ENCODE measurements around the gene ADAD2. TPM values are rescaled to one million over a fixed set of nuclear protein-coding genes. Genes with fewer than 3 reads are reported as not detected.
A peak's percentile ranks its signal among the peaks of the same experiment; 100 is the strongest.
"Not testable (repeated sequence)": the region's sequence is repeated elsewhere in the genome, so short reads cannot be mapped to it uniquely, and the experiment has no call there.

ADAD2 gene
- total RNA-seq, 1 experiment from 2014 or later = not detected

DNA sequence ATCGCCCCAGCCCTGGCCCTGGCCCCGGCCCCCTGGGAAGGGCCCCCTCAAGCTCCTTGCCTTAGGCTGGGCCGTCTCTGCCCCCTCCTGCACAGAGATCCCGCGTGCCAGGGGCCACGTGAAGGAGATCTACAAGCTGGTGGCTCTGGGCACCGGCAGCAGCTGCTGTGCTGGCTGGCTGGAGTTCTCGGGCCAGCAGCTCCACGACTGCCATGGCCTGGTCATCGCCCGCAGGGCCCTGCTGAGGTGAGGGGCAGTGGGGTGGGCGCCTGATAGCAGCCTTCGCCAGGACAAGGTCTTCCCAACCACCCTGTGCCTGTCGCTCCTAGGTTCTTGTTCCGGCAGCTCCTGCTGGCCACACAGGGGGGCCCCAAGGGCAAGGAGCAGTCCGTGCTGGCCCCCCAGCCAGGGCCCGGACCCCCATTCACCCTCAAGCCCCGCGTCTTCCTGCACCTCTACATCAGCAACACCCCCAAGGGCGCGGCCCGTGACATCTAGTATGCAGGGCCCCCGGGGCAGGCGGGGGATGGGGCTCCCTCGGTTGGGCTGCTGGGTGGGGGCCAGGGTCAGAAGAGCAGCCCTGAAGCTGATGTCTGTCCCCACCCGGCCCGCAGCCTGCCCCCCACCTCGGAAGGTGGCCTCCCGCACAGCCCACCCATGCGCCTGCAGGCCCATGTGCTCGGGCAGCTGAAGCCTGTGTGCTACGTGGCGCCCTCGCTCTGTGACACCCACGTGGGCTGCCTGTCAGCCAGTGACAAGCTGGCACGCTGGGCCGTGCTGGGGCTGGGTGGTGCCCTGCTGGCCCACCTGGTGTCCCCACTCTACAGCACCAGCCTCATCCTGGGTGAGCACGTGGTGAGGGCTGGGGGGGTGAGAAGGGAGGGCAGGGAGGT is 4.5 kb downstream of the ADAD2 start:
- Histone ChIP-seq H3K4me1 (replicated peaks) (peaks cover 10% of the 10 kb centered on the region), H3K4me3 (no peak overlapping the region), H3K36me3 (no peaks in the 10 kb centered on the region), H3K9me3 (replicated peaks) (no peaks in the 10 kb centered on the region), H3K27ac (no peak overlapping the region), H3K27me3 (replicated peaks) (no peaks in the 10 kb centered on the region)
- no peak for DNase-seq (ENCODE audit: low read depth in 1 of 2, low spot score in 2 of 2)

DNA sequence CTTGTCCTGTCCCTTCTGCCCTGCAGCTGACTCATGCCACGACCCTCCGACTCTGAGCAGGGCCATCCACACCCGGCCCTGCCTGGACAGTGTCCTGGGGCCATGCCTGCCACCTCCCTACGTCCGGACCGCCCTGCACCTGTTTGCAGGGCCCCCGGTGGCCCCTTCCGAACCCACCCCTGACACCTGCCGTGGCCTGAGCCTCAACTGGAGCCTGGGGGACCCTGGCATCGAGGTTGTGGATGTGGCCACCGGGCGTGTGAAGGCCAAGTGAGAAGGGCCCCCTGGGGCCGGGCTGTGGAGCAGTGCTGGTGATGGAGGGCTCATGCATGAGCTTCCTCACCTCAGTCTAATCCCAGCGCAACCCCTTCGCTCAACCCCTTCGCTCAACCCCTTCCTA is 5.1 kb downstream of the ADAD2 start:
- H3K36me3 ChIP-seq = no peaks in the 10 kb centered on the region

DNA sequence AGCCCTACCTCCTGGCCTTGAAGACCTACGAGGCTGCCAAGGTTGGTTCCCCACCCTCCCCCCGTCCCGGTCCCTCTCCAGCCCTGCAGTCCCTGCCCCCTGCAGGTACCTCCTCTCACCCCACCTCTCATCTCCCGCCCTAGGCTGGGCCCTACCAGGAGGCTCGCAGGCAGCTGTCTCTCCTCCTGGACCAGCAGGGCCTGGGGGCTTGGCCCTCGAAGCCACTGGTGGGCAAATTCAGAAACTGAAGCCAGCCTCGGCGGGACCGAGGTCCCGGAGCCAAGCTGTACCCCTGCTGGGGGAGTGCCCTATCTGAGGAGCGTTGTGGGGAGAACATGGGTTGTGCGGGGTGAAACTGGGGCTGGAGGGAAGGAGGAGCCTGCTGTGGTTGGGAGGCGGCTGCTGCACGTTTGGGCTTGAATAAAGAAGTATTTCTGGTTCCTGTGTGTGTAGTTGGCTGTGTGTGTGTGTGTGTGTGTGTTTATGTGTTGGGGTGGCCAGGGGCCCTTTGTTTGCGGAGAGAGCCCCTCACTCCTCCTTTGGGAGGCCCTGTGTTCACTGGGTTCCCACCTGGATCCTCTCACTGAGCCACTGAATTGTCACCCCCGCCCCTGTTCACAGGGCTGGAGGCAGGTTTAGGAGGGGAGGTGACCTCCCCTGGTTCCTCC is 5.9 kb downstream of the ADAD2 start:
- no peaks in the 10 kb centered on the region for H3K9me3 ChIP-seq (replicated peaks)
- no peak for DNase-seq (ENCODE audit: low read depth in 1 of 2, low spot score in 2 of 2)
- H3K4me1 ChIP-seq (replicated peaks) = peaks cover 10% of the 10 kb centered on the region
- H3K27me3 ChIP-seq (replicated peaks) = no peaks in the 10 kb centered on the region
- H3K27ac ChIP-seq = no peak overlapping the region
- no peak overlapping the region for H3K4me3 ChIP-seq
- H3K36me3 ChIP-seq = no peaks in the 10 kb centered on the region

More for the DNA sequence above, 5.1 kb downstream of the ADAD2 start:
- no peaks in the 10 kb centered on the region for H3K9me3 ChIP-seq (replicated peaks)
- peaks cover 10% of the 10 kb centered on the region for H3K4me1 ChIP-seq (replicated peaks)
- DNase-seq (ENCODE audit: low read depth in 1 of 2, low spot score in 2 of 2) = no peak
- H3K27me3 ChIP-seq (replicated peaks) = no peaks in the 10 kb centered on the region
- no peak overlapping the region for H3K4me3 ChIP-seq
- H3K27ac ChIP-seq = no peak overlapping the region

DNA sequence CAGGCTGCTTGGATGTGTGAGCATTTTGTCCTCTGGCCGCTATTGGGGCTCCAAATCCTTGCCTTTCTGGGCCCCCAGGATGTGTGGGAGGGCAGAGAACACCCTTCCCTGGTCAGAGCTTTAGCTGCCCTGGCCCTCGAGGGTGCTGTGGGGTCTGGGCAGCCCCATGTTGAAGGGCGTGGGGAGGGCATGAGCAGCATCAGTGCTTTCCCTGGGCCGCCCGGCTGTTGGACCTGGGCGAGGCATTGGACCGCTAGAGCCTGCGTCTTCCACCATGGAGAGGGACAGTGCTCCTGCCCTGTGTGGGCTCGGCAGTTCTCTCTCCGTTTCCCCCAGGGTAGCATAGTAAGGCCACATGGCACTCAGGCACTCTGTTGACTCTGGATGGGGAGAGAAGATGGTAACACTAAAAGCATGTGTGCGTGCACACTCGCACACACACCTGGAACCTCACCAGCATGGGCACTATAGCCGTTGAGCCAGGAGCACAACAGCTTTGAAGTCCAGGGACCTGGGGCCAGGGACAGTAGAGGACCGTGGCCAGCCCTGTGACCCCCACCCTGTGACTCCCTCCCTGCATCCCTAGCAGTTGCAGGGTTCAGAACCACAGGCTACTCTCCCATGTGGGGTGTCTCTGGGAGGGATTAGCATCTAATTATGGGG is 6.6 kb downstream of the ADAD2 start:
- Histone ChIP-seq H3K4me3 (no peak overlapping the region), H3K27me3 (replicated peaks) (no peaks in the 10 kb centered on the region), H3K36me3 (no peaks in the 10 kb centered on the region), H3K4me1 (replicated peaks) (peaks cover 10% of the 10 kb centered on the region), H3K9me3 (replicated peaks) (no peaks in the 10 kb centered on the region), H3K27ac (no peak overlapping the region)
- no peak for DNase-seq (ENCODE audit: low read depth in 1 of 2, low spot score in 2 of 2)

DNA sequence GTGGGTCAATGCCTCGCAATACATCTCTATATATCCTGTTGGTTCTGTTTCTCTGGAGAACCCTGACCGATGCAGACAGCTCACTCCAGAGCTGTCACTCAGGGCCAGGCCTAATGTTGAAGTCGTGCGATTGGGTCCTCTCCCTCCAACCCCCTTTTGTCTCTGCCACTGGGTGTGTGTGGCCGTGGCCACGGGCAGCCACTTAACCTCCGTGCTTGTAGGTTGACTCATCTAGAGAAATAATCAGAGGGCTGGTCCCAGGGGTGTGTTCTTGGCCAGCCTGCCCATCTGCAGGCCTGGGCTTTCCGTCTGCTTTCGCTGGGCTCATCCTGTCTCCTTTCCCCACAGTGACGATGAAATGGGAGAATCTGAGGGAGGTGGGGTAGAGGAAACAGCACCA is 7.4 kb downstream of the ADAD2 start:
- Histone ChIP-seq H3K4me3 (no peak overlapping the region), H3K27ac (no peak overlapping the region), H3K36me3 (no peaks in the 10 kb centered on the region), H3K9me3 (replicated peaks) (no peaks in the 10 kb centered on the region), H3K4me1 (replicated peaks) (peaks cover 10% of the 10 kb centered on the region), H3K27me3 (replicated peaks) (no peaks in the 10 kb centered on the region)
- DNase-seq (ENCODE audit: low read depth in 1 of 2, low spot score in 2 of 2) = peak; percentile 83 to 91

DNA sequence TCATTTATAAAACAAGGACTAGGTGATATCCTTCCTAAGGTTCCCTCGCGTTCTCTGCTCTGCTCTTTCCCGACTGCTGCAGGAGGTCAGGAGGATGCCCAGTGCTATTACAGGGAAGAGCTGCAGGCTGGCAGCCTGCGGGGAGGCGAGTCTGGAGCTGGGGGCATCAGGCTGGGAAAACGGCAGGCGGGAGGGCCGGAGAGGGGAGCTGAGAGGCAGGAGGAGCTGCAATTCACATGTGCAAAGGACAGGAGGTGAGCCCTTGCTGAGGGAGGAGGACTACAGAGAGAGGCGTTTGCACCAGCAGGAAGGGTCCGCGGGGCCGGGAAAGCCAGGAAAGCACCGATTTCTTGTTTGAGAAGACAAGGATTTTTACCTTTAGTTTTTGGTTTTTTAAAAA is 8.1 kb downstream of the ADAD2 start:
- Histone ChIP-seq H3K27ac (no peak overlapping the region), H3K9me3 (replicated peaks) (no peaks in the 10 kb centered on the region)
- no peak for DNase-seq (ENCODE audit: low read depth in 1 of 2, low spot score in 2 of 2)

DNA sequence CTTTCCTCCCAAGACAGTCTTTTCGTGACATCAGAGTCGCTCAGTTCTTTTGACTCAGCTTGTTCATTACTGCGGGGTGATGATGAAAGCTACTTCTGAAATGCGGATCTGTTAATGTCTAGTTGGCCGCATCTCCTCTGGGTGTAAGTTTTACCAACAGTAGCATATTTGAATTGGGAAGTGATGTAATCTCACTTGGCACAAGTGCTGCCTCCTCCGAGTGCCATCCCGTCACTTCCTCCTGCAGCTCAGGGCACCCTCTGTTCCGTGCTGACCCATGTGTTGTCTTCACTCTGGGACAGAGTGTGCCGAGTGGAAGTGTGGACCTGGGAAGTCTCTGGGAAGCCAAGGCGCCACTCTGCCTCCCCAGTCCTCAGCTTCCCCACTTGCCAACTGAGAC is 8.9 kb downstream of the ADAD2 start:
- Histone ChIP-seq H3K9me3 (replicated peaks) (no peaks in the 10 kb centered on the region), H3K4me3 (no peak overlapping the region), H3K27ac (no peak overlapping the region), H3K4me1 (replicated peaks) (peaks cover 10% of the 10 kb centered on the region), H3K36me3 (no peaks in the 10 kb centered on the region), H3K27me3 (replicated peaks) (no peaks in the 10 kb centered on the region)
- DNase-seq (ENCODE audit: low read depth in 1 of 2, low spot score in 2 of 2) = no peak

More for the DNA sequence above, 8.1 kb downstream of the ADAD2 start:
- Histone ChIP-seq H3K36me3 (no peaks in the 10 kb centered on the region), H3K27me3 (replicated peaks) (no peaks in the 10 kb centered on the region), H3K4me3 (no peak overlapping the region), H3K4me1 (replicated peaks) (peaks cover 10% of the 10 kb centered on the region)

DNA sequence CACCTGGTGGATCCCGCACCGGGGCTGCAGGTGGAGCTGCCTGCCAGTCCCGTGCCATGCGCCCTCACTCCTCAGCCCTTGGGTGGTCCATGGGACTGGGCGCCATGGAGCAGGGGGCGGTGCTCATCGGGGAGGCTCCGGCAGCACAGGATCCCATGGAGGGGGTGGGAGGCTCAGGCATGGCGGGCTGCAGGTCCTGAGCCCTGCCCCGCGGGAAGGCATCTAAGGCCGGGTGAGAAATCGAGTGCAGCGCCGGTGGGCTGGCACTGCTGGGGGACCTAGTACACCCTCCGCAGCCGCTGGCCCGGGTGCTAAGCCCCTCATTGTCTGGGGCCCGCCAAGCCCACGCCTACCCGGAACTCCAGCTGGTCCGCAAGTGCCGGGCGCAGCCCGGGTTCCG is 13.6 kb downstream of the ADAD2 start:
- H3K27ac ChIP-seq; DNase-seq (ENCODE audit: low read depth in 1 of 2, low spot score in 2 of 2); H3K9me3 ChIP-seq (replicated peaks); H3K36me3 ChIP-seq; H3K4me3 ChIP-seq; H3K4me1 ChIP-seq (replicated peaks); H3K27me3 ChIP-seq (replicated peaks): not testable (repeated sequence)

DNA sequence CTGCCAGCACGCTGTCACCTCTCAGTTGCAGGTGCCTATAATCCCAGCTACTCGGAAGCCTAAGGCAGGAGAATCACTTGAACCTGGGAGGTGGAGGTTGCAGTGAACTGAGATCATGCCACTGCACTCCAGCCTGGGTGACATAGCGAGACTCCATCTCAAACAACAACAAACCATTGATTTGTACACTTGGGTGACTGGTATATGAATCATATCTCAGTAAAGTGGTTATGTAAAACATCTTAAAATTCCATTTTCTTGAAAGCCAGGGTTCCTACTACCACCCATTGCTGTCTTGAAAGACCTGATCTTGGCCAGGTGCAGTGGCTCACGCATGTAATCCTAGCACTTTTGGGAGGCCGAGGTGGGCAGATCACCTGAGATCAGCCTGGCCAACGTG is 14.2 kb downstream of the ADAD2 start:
- H3K4me3 ChIP-seq; H3K9me3 ChIP-seq (replicated peaks); H3K27ac ChIP-seq; H3K4me1 ChIP-seq (replicated peaks); H3K36me3 ChIP-seq; H3K27me3 ChIP-seq (replicated peaks); DNase-seq (ENCODE audit: low read depth in 1 of 2, low spot score in 2 of 2): not testable (repeated sequence)

DNA sequence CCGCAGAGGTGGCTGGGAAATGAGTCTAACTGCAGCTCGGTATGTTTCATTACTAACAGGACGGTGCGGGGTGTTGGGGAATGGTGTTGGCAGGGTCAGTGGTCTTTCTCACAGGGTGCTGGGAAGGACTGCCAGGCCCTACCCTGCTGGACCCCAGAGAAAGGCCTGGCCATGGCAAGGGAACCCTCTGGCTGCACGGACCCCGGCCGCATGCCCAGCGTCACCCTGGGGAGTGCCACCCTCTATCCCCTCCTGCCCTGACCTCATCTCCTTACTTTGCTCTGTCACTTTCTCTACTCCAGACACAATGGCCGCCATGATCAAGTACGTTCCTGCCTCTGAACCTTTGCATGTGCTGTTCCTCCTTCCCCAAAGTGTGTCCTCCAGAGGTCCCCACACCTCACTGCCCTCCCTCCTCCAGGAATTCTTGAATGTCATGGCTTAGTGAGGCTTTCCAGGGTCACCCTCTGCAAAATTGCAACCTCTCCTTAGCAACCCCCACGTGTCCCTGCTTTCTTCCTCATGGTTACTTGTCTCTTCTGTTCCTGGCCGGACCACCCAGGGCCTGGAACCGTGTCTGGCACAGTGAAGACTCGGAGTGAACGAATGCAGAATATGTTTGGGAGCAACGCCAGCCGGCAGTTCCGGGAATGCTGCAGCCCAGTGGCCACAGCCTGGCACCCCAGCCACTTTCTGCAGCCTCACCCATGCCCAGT is 15.2 kb downstream of the ADAD2 start:
- no peaks in the 10 kb centered on the region for H3K4me1 ChIP-seq (replicated peaks)
- DNase-seq (ENCODE audit: low read depth in 1 of 2, low spot score in 2 of 2) = no peak
- H3K36me3 ChIP-seq = no peaks in the 10 kb centered on the region
- H3K27me3 ChIP-seq (replicated peaks) = no peaks in the 10 kb centered on the region
- H3K9me3 ChIP-seq (replicated peaks) = no peaks in the 10 kb centered on the region
- H3K27ac ChIP-seq = no peak overlapping the region
- H3K4me3 ChIP-seq = no peak overlapping the region

DNA sequence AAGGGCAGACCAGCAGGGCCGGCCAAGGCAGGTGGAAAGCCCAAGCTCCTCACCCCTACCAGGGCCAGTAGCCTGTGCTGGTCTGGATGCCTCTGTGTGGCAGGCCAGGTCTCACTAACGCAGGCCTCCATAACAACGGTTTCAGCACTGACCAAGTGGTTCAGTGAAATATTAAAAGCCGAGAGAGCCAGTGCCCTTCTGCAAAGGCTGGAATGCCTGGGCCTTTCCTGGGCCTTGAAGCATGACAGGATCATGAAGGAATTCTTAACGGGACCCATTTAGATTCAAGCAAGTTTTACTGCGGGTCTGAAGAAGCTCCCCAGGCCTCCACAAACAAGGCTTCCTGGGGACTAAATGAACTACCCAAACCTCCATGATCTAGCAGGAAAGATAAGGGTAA is 16.3 kb downstream of the ADAD2 start:
- DNase-seq (ENCODE audit: low read depth in 1 of 2, low spot score in 2 of 2) = no peak
- Histone ChIP-seq H3K9me3 (replicated peaks) (no peaks in the 10 kb centered on the region), H3K27ac (no peak overlapping the region), H3K36me3 (no peaks in the 10 kb centered on the region), H3K27me3 (replicated peaks) (no peaks in the 10 kb centered on the region), H3K4me1 (replicated peaks) (no peaks in the 10 kb centered on the region), H3K4me3 (no peak overlapping the region)

DNA sequence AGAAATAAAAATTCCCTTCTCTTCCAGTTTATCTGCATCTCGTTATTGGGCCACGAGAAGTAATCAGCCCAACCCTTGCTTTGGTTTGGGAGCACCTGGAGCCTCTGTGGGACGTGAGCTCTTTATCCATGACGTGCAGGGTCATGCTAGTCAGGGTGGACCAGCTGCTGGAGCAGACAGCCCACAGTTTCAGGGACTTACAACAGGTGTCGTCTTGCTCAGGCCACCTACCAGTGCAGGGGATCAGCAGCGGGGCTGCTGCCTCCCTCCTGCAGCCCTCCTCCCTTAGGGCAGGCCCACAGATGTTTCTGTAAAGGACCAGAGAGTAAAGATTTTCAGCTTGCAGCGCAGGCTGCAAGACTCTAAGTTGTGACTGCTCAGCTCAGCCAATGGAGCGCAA is 16.9 kb downstream of the ADAD2 start:
- H3K27me3 ChIP-seq (replicated peaks) = no peaks in the 10 kb centered on the region
- no peak overlapping the region for H3K4me3 ChIP-seq
- no peaks in the 10 kb centered on the region for H3K36me3 ChIP-seq
- H3K9me3 ChIP-seq (replicated peaks) = no peaks in the 10 kb centered on the region
- H3K27ac ChIP-seq = no peak overlapping the region
- H3K4me1 ChIP-seq (replicated peaks) = no peaks in the 10 kb centered on the region
- no peak for DNase-seq (ENCODE audit: low read depth in 1 of 2, low spot score in 2 of 2)

DNA sequence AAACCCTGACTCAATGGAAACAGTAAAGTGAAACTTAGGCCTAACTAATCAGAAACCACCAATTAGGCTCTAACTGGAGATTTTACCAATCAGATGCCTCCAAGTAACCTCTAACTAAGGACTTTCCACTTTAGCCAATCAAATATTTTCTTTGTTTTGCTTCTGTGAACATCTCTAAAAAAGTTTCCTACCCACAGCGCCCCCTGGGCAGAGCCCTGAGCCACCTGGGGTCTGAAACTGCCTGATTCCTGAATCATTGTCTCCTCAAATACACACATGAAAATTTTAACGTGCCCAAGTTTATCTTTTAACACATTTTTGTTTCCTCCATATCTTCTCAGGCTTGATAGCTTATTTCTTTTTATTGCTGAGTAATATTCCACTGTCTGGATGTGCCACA is 19.0 kb downstream of the ADAD2 start:
- Histone ChIP-seq H3K36me3 (no peaks in the 10 kb centered on the region), H3K4me3 (no peak overlapping the region), H3K27me3 (replicated peaks) (no peaks in the 10 kb centered on the region), H3K4me1 (replicated peaks) (no peaks in the 10 kb centered on the region), H3K27ac (no peak overlapping the region), H3K9me3 (replicated peaks) (no peaks in the 10 kb centered on the region)
- no peak for DNase-seq (ENCODE audit: low read depth in 1 of 2, low spot score in 2 of 2)

Measured in SJSA1 (cell line).